NCI-H1417 treated with DMSO at 0.1 percent for 48 hours (cell line): ENCODE results near the gene KIRREL3.
A peak's percentile ranks its signal among the peaks of the same experiment; 100 is the strongest.

Experiments used
- DNase-seq: peaks from one replicate; lab custom pipeline; 2025; lab: John Stamatoyannopoulos, UW

Gene KIRREL3

GRCh38 chr11:126997196-126997595, 3.4 kb downstream of the KIRREL3 start:
- no peak for DNase-seq

- DNase-seq, result no peak
Observed at GRCh38 chr11:126996036-126996804, 4.3 kb downstream of the KIRREL3 start.

- DNase-seq, result no peak
Observed at GRCh38 chr11:126993599-126993998, 7.0 kb downstream of the KIRREL3 start.

GRCh38 chr11:126992804-126993111, 7.8 kb downstream of the KIRREL3 start:
- no peak for DNase-seq

GRCh38 chr11:126992065-126992803, 8.3 kb downstream of the KIRREL3 start:
- no peak for DNase-seq

- no peak for DNase-seq
Observed at GRCh38 chr11:126991596-126991995, 9.0 kb downstream of the KIRREL3 start.

GRCh38 chr11:126990716-126991480, 9.7 kb downstream of the KIRREL3 start:
- DNase-seq, result no peak

- DNase-seq, result no peak
Observed at GRCh38 chr11:126989942-126990715, 10.4 kb downstream of the KIRREL3 start.

GRCh38 chr11:126988655-126989054, 11.9 kb downstream of the KIRREL3 start:
- DNase-seq, result no peak

- no peak for DNase-seq
Observed at GRCh38 chr11:126981635-126982034, 18.9 kb downstream of the KIRREL3 start.

GRCh38 chr11:126978911-126979310, 21.7 kb downstream of the KIRREL3 start:
- DNase-seq, result peak; percentile 94

- no peak for DNase-seq
Observed at GRCh38 chr11:126978165-126978564, 22.4 kb downstream of the KIRREL3 start.

GRCh38 chr11:126973051-126973450, 27.5 kb downstream of the KIRREL3 start:
- DNase-seq, result no peak

- no peak for DNase-seq
Observed at GRCh38 chr11:126971305-126971704, 29.3 kb downstream of the KIRREL3 start.

GRCh38 chr11:126969865-126970479, 30.6 kb downstream of the KIRREL3 start:
- DNase-seq, result no peak

GRCh38 chr11:126968915-126969314, 31.7 kb downstream of the KIRREL3 start:
- no peak for DNase-seq

GRCh38 chr11:126965331-126965730, 35.2 kb downstream of the KIRREL3 start:
- DNase-seq, result no peak

GRCh38 chr11:126963603-126964363, 36.8 kb downstream of the KIRREL3 start:
- DNase-seq, result no peak

- DNase-seq, result no peak
Observed at GRCh38 chr11:126963115-126963514, 37.5 kb downstream of the KIRREL3 start.

- no peak for DNase-seq
Observed at GRCh38 chr11:126959700-126960099, 40.9 kb downstream of the KIRREL3 start.

- no peak for DNase-seq
Observed at GRCh38 chr11:126956635-126957034, 43.9 kb downstream of the KIRREL3 start.
